ENCODE data around the gene SNX33.
"Not testable (repeated sequence)": the region's sequence is repeated elsewhere in the genome, so short reads cannot be mapped to it uniquely, and the experiment has no call there.

The SNX33 gene, protein sequence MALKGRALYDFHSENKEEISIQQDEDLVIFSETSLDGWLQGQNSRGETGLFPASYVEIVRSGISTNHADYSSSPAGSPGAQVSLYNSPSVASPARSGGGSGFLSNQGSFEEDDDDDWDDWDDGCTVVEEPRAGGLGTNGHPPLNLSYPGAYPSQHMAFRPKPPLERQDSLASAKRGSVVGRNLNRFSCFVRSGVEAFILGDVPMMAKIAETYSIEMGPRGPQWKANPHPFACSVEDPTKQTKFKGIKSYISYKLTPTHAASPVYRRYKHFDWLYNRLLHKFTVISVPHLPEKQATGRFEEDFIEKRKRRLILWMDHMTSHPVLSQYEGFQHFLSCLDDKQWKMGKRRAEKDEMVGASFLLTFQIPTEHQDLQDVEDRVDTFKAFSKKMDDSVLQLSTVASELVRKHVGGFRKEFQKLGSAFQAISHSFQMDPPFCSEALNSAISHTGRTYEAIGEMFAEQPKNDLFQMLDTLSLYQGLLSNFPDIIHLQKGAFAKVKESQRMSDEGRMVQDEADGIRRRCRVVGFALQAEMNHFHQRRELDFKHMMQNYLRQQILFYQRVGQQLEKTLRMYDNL

GRCh38 chr15:75647370-75648155, at the start of gene SNX33:
Gene SNX33 (plus strand): TSS chr15:75647912. CDS start chr15:75649103, 1,191 bp downstream.
- DNase-seq = peak; percentile 67 to 74

DNA sequence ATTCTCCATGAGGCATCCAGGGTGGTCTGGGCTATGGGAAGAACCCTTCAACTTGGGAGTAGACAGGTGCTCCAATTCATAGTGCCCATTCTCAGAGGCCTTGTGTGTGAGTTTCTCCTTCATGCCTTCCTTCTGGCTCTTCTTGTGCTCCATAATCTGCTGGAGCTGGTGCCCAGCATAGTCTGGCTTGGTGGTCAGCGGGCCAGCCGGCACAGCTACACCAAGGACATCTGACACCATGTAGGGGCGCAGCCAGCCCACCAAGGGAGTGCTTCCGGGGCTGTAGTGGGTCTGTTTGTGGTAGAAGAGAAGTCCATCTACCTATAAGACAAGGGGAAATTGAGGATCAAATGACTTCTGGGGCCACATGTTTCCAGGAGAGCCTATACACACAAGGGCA, 49.4 kb upstream of the SNX33 start:
- DNase-seq = no peak

- no peak for DNase-seq
Measured at GRCh38 chr15:75599401-75599800, 48.3 kb upstream of the SNX33 start.

GRCh38 chr15:75606026-75606425, 41.7 kb upstream of the SNX33 start:
- DNase-seq = no peak

- peak in 1 of 2 experiments; percentile 27 for DNase-seq
Measured at GRCh38 chr15:75606711-75607699, 40.7 kb upstream of the SNX33 start.

- no peak for DNase-seq
Measured at GRCh38 chr15:75616766-75617165, 30.9 kb upstream of the SNX33 start.

DNA sequence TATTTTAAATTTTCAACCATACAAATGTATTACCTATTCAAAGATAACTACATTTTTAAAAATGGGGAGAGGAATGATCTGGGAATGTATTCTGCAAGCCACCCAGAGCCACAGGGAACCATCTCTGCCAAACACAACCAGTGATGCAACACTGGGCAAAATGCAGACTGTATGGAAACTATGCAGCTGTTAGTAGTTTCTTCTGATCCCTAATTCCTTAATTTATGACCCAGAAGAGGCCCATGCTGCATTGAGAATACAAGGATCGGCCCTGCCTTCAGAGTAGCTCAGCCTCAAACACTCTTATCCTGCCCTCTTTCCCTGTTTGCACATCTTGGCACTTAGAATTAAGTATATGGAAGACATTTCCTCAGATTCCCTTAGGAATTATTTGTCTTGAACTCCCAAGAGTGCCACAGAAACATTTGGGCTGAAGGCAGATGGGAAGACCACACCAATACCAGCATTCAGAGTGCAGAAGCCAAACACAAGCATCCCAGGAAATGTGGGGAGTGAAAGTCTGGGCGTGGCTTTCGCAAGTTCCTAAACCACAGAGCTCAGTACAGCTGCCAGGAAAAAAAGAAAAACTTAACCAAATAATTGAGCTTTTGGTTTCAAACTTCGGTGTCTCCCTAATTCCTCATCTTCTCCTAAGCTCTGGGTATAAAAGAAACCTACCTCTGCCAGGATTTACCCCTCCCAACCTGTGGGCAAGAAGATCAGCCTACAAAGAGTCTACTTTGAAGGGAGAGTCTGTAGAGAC, 27.5 kb upstream of the SNX33 start:
- no peak for DNase-seq

DNA sequence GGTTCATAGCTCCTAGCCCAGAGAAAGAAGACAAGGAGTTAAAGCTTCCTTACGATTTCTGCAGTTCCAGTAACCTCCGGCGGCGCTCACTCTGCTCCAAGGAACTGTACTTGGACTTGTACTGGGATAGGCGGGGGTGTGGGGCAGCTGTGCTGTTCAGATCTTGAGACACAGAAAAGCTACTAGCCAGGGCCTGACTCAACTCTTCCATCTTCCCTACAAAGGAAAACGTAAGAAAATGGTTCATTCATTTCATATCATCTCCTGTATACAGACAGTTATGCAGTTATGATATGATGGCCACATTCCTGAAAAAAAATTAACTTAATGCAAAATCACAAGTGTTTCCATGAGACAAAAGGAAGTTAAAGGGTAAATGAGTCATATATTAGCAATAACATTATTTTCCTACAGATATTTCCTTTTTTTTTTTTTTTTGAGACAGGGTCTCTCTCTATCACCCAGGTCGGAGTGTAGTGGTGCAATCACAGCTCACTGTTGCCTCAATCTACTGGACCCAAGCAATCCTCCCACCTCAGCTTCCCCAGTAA, 26.8 kb upstream of the SNX33 start:
- peak in 1 of 2 experiments; percentile 25 for DNase-seq

- no peak for DNase-seq
Measured at GRCh38 chr15:75622505-75622904, 25.2 kb upstream of the SNX33 start.

DNA sequence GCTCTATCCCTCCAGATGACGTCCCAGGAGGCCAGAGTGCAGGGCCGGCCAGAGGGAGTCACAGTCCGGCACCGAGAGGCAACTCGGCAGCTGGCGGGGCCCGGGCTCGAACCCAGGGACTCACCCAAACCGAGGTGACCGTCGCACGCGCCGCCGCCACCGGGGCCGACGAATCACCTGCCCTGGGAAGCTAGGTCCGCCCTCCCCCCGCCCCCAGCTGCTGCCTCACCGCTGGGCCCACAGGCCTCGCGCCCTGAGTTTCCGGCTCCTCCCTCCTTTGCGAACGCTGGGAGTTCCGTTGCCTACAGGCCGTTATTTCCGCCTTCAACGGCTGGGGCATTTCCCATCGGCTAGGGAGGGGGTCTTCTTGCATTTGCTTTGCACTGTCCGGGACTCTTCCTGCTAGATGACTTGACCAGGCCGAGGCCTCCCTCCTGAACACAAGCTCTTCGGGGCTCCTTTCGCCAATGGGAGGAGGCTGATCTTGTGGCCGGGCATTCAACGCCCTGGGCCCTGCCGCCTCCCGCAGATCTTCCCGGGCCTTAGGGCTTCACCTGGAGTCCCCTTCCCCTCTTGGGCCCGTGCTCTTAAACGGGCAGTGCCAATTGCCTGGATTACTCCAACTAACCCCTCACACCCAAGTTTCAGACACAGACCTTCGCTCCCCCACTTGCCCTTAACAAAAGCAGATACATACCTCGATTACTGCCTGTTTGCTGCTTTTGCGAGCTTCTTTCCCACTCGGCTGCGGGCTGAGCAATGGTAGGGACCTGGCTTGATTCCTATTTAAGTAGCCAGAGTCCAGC, 22.0 kb upstream of the SNX33 start, which contains the start of gene SNUPN:
SNUPN (minus strand) TSS at position 184 of the 806 bp plus-strand sequence. CDS start 4,674 bp downstream, outside the sequence.
- DNase-seq = peak; percentile 95 to 96

DNA sequence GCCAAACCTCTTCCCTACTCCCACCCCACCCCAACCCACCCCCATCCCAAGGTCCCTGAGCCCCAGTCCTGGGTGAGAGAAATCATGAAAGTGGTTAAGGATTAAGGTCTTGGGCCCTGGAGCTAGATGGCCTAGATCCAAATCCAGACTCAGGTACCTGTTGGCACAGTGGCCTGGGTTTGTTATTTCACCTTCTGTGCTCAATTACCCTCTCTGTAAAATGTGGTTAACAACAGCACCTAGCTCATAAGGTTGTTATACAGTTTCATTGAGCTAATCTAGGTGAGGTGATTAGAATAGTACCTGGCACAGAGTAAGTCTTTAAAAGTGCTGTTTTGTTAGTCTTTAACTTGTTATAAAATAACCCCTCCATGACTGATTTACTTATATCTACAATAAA, 15.8 kb upstream of the SNX33 start:
- no peak for DNase-seq

DNA sequence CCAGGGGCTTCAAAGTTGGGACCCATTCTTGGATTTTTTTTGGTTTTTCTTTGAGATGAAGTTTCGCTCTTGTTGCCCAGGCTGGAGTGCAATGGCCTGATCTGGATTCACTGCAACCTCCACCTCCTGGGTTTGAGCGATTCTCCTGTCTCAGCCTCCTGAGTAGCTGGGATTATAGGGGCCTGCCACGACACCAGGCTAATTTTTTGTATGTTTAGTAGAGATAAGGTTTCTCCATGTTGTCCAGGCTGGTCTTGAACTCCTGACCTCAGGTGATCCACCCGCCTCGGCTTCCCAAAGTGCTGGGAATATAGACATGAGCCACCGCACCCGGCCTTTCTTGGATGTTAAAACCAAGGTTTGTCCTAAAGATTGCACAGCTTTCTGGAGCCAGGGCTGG, 13.8 kb upstream of the SNX33 start:
- not testable (repeated sequence) for DNase-seq

GRCh38 chr15:75636026-75636425, 11.7 kb upstream of the SNX33 start:
- no peak for DNase-seq

DNA sequence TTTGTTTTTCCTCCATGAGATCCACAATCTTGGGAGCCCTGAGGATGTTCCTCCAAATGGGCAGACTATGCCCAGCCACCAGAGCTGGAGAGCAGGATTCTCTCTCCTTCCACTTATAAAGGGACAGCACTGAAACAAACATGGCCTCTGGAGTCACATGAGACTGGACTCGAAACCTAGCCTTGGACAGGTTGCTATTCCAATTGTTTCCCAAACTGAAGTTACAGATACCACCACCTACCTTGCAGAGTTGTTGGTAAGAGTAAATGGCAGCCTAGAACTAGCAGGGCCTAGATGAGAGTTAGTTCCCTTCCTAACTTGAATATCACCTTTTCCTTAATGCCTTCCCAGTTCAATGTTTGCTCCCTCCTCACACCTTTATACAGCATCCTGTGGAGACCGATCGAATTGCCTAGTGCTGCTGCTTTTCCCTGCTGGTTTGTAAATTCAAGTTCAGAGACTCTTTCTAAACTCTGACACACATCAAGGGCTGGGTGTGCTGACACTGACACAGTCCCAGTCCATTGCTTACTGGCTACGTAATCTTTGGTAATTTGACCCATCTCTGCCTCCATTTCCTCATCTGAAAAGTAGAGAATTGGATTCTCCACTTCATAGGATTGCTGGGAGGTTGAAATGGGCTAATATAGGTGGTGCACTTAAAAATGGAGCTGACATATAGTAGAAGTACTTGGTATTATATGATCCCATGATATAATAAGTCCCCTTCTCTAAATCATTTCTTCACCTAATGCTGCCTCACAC, 10.3 kb upstream of the SNX33 start:
- DNase-seq = no peak

GRCh38 chr15:75639191-75639708, 8.5 kb upstream of the SNX33 start:
- no peak for DNase-seq

DNA sequence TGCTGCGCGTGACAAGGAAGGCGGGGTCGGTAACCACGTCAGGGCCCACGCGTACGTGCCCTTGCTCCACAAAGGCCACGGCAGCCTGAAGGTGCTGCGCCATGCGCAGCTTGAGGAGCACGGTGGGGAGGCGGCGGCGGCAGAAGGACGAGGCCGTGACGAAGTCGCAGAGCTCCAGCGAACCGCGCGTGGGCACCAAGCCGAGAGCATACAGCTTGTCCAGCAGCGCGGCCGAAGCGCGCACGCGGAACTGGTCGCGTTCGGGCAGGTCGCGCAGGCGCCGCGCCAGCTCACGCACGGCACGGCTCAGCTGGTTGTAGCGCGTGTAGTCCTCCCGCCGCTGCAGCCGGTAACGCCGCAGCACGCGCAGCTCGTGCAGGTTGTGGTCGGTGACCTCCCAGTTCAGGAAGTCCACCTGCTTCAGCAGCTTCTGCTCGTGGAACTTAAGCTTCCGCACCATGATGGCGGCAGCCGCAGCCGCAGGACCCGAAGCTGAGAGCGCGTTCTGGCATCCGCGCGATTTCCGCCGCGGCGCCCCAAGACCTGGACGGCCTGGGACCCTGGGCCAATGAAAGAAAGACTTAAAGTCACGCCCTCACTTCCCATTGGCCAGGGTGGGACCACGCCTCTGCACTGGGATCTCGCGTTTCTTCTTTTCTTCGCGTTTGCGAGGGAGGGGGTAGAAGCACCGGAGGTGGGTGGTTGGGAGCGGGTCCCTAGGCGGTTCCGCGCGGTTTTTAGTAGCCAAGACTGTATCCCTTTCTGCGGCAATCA, 7.8 kb upstream of the SNX33 start, which contains the start of gene IMP3:
IMP3 (minus strand) TSS at position 516 of the 774 bp plus-strand sequence; CDS start at position 460, 56 bp downstream.
- DNase-seq = peak; percentile 95

- DNase-seq = peak; percentile 60 to 63
Measured at GRCh38 chr15:75640483-75641178, 7.1 kb upstream of the SNX33 start.

DNA sequence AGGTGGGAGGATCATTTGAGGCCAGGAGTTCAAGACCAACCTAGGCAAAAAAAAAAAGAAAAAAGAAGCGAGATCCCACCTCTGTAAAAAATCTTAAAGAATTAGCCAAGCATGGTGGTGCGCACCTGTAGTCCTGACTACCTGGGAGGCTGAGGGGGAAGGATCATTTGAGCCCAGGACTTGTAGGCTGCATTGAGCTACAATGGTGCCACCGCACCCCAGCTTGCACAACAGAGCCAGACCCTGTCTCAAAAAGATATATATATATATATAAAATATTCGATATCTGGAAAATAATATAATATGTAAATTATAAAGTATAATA, 6.6 kb upstream of the SNX33 start:
- no peak for DNase-seq
